ENCODE measurements around the gene FHOD1.
A peak's percentile ranks its signal among the peaks of the same experiment; 100 is the strongest.

The FHOD1 gene

GRCh38 chr16:67246081-67246755, 1.1 kb downstream of the FHOD1 start:
- TF ChIP-seq CTCF (IDR thresholded peaks at IDR 0.05; ENCODE audit: borderline replicate concordance, control extremely low read depth, extremely low read depth, insufficient read depth, missing control alignments), result peak; percentile 35
- in situ Hi-C loops (cut with MboI; ENCODE audit: low sequenced_read_pairs, unreplicated experiment), result no loop called here
- DNase-seq (ENCODE audit: low spot score), result peak; percentile 80

- in situ Hi-C loops (cut with MboI; ENCODE audit: low sequenced_read_pairs, unreplicated experiment), result no loop called here
- TF ChIP-seq CTCF (IDR thresholded peaks at IDR 0.05; ENCODE audit: borderline replicate concordance, control extremely low read depth, extremely low read depth, insufficient read depth, missing control alignments), result no peak
- no peak for DNase-seq (ENCODE audit: low spot score)
Measured at GRCh38 chr16:67245674-67246080, 1.6 kb downstream of the FHOD1 start.

GRCh38 chr16:67245186-67245585, 2.1 kb downstream of the FHOD1 start:
- DNase-seq (ENCODE audit: low spot score), result no peak
- TF ChIP-seq CTCF (IDR thresholded peaks at IDR 0.05; ENCODE audit: borderline replicate concordance, control extremely low read depth, extremely low read depth, insufficient read depth, missing control alignments), result no peak
- in situ Hi-C loops (cut with MboI; ENCODE audit: low sequenced_read_pairs, unreplicated experiment), result no loop called here

- no peak for TF ChIP-seq CTCF (IDR thresholded peaks at IDR 0.05; ENCODE audit: borderline replicate concordance, control extremely low read depth, extremely low read depth, insufficient read depth, missing control alignments)
- in situ Hi-C loops (cut with MboI; ENCODE audit: low sequenced_read_pairs, unreplicated experiment), result no loop called here
- peak; percentile 87 for DNase-seq (ENCODE audit: low spot score)
Measured at GRCh38 chr16:67244387-67245185, 2.7 kb downstream of the FHOD1 start.

- DNase-seq (ENCODE audit: low spot score), result no peak
- TF ChIP-seq CTCF (IDR thresholded peaks at IDR 0.05; ENCODE audit: borderline replicate concordance, control extremely low read depth, extremely low read depth, insufficient read depth, missing control alignments), result no peak
- in situ Hi-C loops (cut with MboI; ENCODE audit: low sequenced_read_pairs, unreplicated experiment), result no loop called here
Measured at GRCh38 chr16:67243481-67243880, 3.8 kb downstream of the FHOD1 start.

- TF ChIP-seq CTCF (IDR thresholded peaks at IDR 0.05; ENCODE audit: borderline replicate concordance, control extremely low read depth, extremely low read depth, insufficient read depth, missing control alignments), result no peak
- no peak for DNase-seq (ENCODE audit: low spot score)
- in situ Hi-C loops (cut with MboI; ENCODE audit: low sequenced_read_pairs, unreplicated experiment), result no loop called here
Measured at GRCh38 chr16:67242138-67242730, 5.0 kb downstream of the FHOD1 start.
